K562 (cell line): ENCODE data around the gene ZNF785. TPM values are rescaled to one million over a fixed set of nuclear protein-coding genes. Genes with fewer than 3 reads are reported as not detected.

Experiments used
- CREM ChIP-seq: IDR thresholded peaks from 2 replicates; pipeline ENCODE4 v1.6.1; 2014; ENCODE audit warnings: antibody characterized with exemption, low read depth
- CTBP1 ChIP-seq: fragments of 450-650 bp; IDR thresholded peaks from 2 replicates; pipeline ENCODE4 v1.6.1; 2016; ENCODE audit warnings: borderline replicate concordance
- ELF1 ChIP-seq: fragments of 200-800 bp; sonication (Bioruptor generic); IDR thresholded peaks from 2 replicates; pipeline ENCODE4 v1.6.1; 2016; ENCODE audit warnings: missing genetic modification characterization, missing compliant biosample characterization
- GABPA ChIP-seq: fragments of 200-800 bp; sonication (Bioruptor generic); conservative IDR thresholded peaks from 2 replicates; pipeline ENCODE4 v1.6.1; 2016; ENCODE audit warnings: low read depth, missing genetic modification characterization, missing compliant biosample characterization
- HCFC1 ChIP-seq: IDR thresholded peaks from 2 replicates; pipeline ENCODE4 v1.6.1; 2012; ENCODE audit warnings: low read depth, low read length, improper control_type of control experiment
- KDM5B ChIP-seq: fragments of 200-600 bp; sonication (generic); IDR thresholded peaks from 2 replicates; pipeline ENCODE4 v1.6.1; 2012; ENCODE audit warnings: low read depth, mild to moderate bottlenecking, moderate library complexity, low read length, control low read depth, inconsistent platforms; ENCODE audit not compliant: insufficient replicate concordance
- MYC ChIP-seq, 2 experiments: fragments of 250-450 bp in 1 of 2; sonication (Bioruptor Pico) in 1 of 2; IDR thresholded peaks; 2 replicates each; pipeline versions ENCODE4 v1.5.1 to v1.6.1; 2012 to 2021; ENCODE audit warnings: low read depth in 2 of 2, borderline replicate concordance in 1 of 2, improper control_type of control experiment in 1 of 2, low read length in 1 of 2, mild to moderate bottlenecking in 1 of 2, moderate library complexity in 1 of 2
- RBFOX2 ChIP-seq: fragments of 200-400 bp; formaldehyde crosslinking; IDR thresholded peaks from 2 replicates; pipeline ENCODE4 v1.6.1; 2017; ENCODE audit warnings: low read depth, mild to moderate bottlenecking, low read length, moderate library complexity
- SIN3A ChIP-seq, 2 experiments: fragments of 150-350 bp in 1 of 2; IDR thresholded peaks; 2 replicates each; pipeline ENCODE4 v1.6.1; 2011 to 2016; ENCODE audit warnings: borderline replicate concordance in 2 of 2, low read depth in 2 of 2, low read length in 2 of 2, mild to moderate bottlenecking in 2 of 2, moderate library complexity in 2 of 2; ENCODE audit not compliant: control insufficient read depth in 1 of 2
- TAL1 ChIP-seq: fragments of 450-650 bp; IDR thresholded peaks from 2 replicates; pipeline ENCODE4 v1.6.1; 2016; ENCODE audit warnings: mild to moderate bottlenecking
- TRIM28 ChIP-seq: fragments of 450-650 bp; IDR thresholded peaks from 2 replicates; pipeline ENCODE4 v1.6.1; 2017
- YY1 ChIP-seq, 3 experiments: IDR thresholded peaks; 2 replicates each; pipeline ENCODE4 v1.6.1; 2011; ENCODE audit warnings: low read length in 2 of 3, mild to moderate bottlenecking in 2 of 3, moderate library complexity in 2 of 3, borderline replicate concordance in 1 of 3, control low read depth in 1 of 3, low read depth in 1 of 3; ENCODE audit not compliant: insufficient read depth in 3 of 3, insufficient replicate concordance in 2 of 3, control insufficient read depth in 1 of 3, insufficient read length in 1 of 3; ENCODE audit errors: extremely low read depth in 1 of 3
- ZHX1 ChIP-seq: fragments of 150-350 bp; conservative IDR thresholded peaks from 2 replicates; pipeline ENCODE4 v1.6.1; 2014; ENCODE audit warnings: low read length
- ZNF282 ChIP-seq: sonication (generic); formaldehyde crosslinking; IDR thresholded peaks from 2 replicates; pipeline ENCODE4 v1.8.1; 2023; ENCODE audit warnings: missing genetic modification reagents
- ZNF384 ChIP-seq: IDR thresholded peaks from 2 replicates; pipeline ENCODE4 v1.6.1; 2012; ENCODE audit warnings: low read depth, low read length, improper control_type of control experiment
- ZNF41 ChIP-seq: fragments of 250-450 bp; sonication (Bioruptor Pico); conservative IDR thresholded peaks from 2 replicates; pipeline ENCODE4 v1.4.0; 2020; ENCODE audit warnings: mild to moderate bottlenecking
- ZNF644 ChIP-seq: fragments of 200-800 bp; sonication (Bioruptor generic); IDR thresholded peaks from 2 replicates; pipeline ENCODE4 v1.6.1; 2016; ENCODE audit warnings: low read depth, missing genetic modification characterization, missing compliant biosample characterization
- ZNF764 ChIP-seq: fragments of 250-450 bp; sonication (Bioruptor Pico); IDR thresholded peaks from 2 replicates; pipeline ENCODE4 v1.4.0; 2020; ENCODE audit warnings: low read depth, mild to moderate bottlenecking, moderate library complexity
- polyA plus RNA-seq, 8 experiments: library from polyadenylated mRNA; depleted of rRNA in 4 of 8; stranded (reverse) in 5 of 8; unstranded in 3 of 8; fragments of >200 nt; fragmentation: Nextera tagmentation in 2 of 8; fragmentation: Illumina TruSeq in 1 of 8; extraction: Ambion mirVana in 2 of 8; extraction: Trizol in 1 of 8; gene quantifications; 2 replicates each; pipeline versions ENCODE4 v1.2.1 to v1.2.3, GENCODE V29; 2011 to 2014; ENCODE audit warnings: inconsistent platforms in 1 of 8, missing spikeins in 1 of 8
- total RNA-seq, 7 experiments: library from RNA; depleted of rRNA in 6 of 7; stranded (reverse); fragments of >200 nt in 6 of 7; fragmentation: Illumina TruSeq in 2 of 7; extraction: Trizol in 2 of 7; gene quantifications; 2 replicates each; pipeline versions ENCODE4 v1.2.1 to v1.2.3, GENCODE V29; 2011 to 2021; ENCODE audit warnings: low replicate concordance in 1 of 7
- TF ChIP-seq, protein P1 (sequence below): fragments of 250-450 bp; sonication (Bioruptor Pico); IDR thresholded peaks from 2 replicates; pipeline ENCODE4 v1.4.0; 2020; ENCODE audit warnings: mild to moderate bottlenecking, moderate library complexity, borderline replicate concordance

ZNF785 gene
- total and polyA plus RNA-seq, 9 of the 15 experiments (the other 6 are each of a cell fraction or from before 2014, with no cell fraction given): 0.64 to 11.0 (median 6.4) TPM

DNA sequence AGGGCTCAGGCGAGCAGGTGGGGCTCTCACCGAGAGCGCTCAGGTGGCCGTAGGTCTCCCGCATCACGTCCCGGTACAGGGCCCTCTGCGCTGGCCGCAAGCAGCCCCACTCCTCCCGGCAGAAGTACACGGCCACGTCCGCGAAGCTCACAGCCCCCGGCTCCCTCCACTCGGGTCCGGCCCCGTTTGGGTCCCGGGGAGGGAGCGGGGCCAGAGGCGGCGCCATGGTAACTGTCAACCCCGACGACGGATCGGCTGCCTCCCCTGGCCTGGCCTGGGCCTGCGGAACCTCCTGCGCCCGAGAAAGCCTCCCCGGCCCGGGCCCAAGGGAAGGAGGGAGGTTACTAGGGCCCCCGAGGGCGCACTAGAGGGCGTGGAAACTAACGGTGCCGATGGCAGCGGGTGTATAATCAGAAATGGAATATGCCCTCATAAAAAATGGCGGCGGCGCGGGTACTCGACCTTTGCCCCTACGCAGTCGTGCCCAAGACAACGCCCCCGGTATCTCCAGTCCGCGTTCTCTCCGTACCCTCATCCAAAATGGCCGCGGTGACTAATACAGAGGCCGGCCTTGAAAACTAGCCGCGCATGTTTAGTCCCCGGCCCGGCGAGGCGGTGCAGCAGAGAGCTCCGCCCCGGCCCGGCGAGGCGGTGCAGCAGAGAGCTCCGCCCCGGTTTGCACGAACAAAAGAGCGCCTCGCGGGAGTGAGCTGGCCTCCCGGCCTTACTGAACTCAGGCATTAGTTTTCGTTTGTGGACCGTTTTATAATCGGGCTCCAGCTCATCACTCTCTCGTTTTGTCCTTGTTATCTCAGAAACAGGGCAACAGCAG, 27.3 kb downstream of the ZNF785 start, which contains the start of gene ZNF764 (continued):
- TF ChIP-seq CTBP1 (peak; percentile 59), SIN3A (IDR thresholded peaks at IDR 0.05; ENCODE audit: borderline replicate concordance in 2 of 2, control insufficient read depth in 1 of 2, low read depth in 2 of 2, low read length in 2 of 2) (peak; percentile 14 to 36; a peak in 2 of 4 replicates), TAL1 (no peak), ZNF384 (no peak), GABPA (tag) (peak; percentile 65), ZHX1 (0 out of 2 replicates have a peak, but pooled peaks have one; percentile 58), KDM5B (peak; percentile 92), ELF1 (peak; percentile 68; the same call in 1 of the 2 replicates), ZNF764 (CRISPR knock-in tag) (no peak), YY1 (IDR thresholded peaks at IDR 0.05; ENCODE audit: borderline replicate concordance in 1 of 3, control insufficient read depth in 1 of 3, extremely low read depth in 1 of 3, insufficient read depth in 3 of 3, insufficient read length in 1 of 3, insufficient replicate concordance in 2 of 3, low read depth in 1 of 3, low read length in 2 of 3) (peak; percentile 80 to 99 (median 98)), RBFOX2 (peak; percentile 89), HCFC1 (peak; percentile 84), ZNF41 (CRISPR knock-in tag) (no peak), ZNF644 (tag) (no peak), MYC (IDR thresholded peaks at IDR 0.05; ENCODE audit: low read depth, low read length) (peak; percentile 82), MYC (CRISPR knock-in tag; IDR thresholded peaks at IDR 0.05; ENCODE audit: borderline replicate concordance, low read depth) (0 out of 2 replicates have a peak, but pooled peaks have one; percentile 17), TRIM28 (no peak), CREM (peak; percentile 81), ZNF282 (CRISPR knock-in tag) (no peak)
- TF ChIP-seq, protein P1, sequence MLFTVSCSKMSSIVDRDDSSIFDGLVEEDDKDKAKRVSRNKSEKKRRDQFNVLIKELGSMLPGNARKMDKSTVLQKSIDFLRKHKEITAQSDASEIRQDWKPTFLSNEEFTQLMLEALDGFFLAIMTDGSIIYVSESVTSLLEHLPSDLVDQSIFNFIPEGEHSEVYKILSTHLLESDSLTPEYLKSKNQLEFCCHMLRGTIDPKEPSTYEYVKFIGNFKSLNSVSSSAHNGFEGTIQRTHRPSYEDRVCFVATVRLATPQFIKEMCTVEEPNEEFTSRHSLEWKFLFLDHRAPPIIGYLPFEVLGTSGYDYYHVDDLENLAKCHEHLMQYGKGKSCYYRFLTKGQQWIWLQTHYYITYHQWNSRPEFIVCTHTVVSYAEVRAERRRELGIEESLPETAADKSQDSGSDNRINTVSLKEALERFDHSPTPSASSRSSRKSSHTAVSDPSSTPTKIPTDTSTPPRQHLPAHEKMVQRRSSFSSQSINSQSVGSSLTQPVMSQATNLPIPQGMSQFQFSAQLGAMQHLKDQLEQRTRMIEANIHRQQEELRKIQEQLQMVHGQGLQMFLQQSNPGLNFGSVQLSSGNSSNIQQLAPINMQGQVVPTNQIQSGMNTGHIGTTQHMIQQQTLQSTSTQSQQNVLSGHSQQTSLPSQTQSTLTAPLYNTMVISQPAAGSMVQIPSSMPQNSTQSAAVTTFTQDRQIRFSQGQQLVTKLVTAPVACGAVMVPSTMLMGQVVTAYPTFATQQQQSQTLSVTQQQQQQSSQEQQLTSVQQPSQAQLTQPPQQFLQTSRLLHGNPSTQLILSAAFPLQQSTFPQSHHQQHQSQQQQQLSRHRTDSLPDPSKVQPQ (CRISPR knock-in tag): no peak
